WTC11 (cell line): ENCODE results near the gene CNGA3. TPM values are rescaled to one million over a fixed set of nuclear protein-coding genes. Genes with fewer than 3 reads are reported as not detected.
"Not testable (repeated sequence)": the region's sequence is repeated elsewhere in the genome, so short reads cannot be mapped to it uniquely, and the experiment has no call there.

Experiments used
- ATAC-seq: fragments of 200-7000 bp; cut with Tn5 transposase; 2 replicates; pipeline ENCODE4 v1.10.0; 2021; ENCODE audit warnings: mild to moderate bottlenecking, moderate library complexity
- CTCF ChIA-PET: fragments of 300-600 bp; sonication (Branson Sonifier 250); formaldehyde crosslinking; loops from one replicate; lab custom pipeline; 2021; ENCODE audit warnings: antibody characterized with exemption; lab: Charles Lee
- POLR2A ChIA-PET: fragments of 350-600 bp; sonication (Branson Sonifier 250); formaldehyde crosslinking; loops from one replicate; lab custom pipeline; 2021; ENCODE audit warnings: antibody characterized with exemption; lab: Charles Lee
- DNase-seq: peaks from one replicate; pipeline ENCODE4 v3.0.0; 2021; ENCODE audit warnings: low spot score
- H3K27ac Mint-ChIP-seq: 2 replicates; pipeline ENCODE4 v1.8.0; 2021; ENCODE audit warnings: mixed read lengths
- H3K27me3 Mint-ChIP-seq: 2 replicates; pipeline ENCODE4 v1.8.0; 2021; ENCODE audit warnings: low read depth, mild to moderate bottlenecking, moderate library complexity, mixed read lengths
- H3K36me3 Mint-ChIP-seq: 2 replicates; pipeline ENCODE4 v1.8.0; 2021; ENCODE audit warnings: mixed read lengths
- H3K4me1 Mint-ChIP-seq: 2 replicates; pipeline ENCODE4 v1.8.0; 2022; ENCODE audit warnings: mixed read lengths
- H3K4me3 Mint-ChIP-seq: 2 replicates; pipeline ENCODE4 v1.8.0; 2021; ENCODE audit warnings: mild to moderate bottlenecking, moderate library complexity, mixed read lengths
- H3K9me3 Mint-ChIP-seq: 2 replicates; pipeline ENCODE4 v1.8.0; 2021; ENCODE audit warnings: mixed read lengths
- CBFB ChIP-seq: sonication (generic); formaldehyde crosslinking; IDR thresholded peaks from 2 replicates; pipeline ENCODE4 v1.8.1; 2022; ENCODE audit warnings: mild to moderate bottlenecking, low read depth, missing genetic modification reagents
- EMX1 ChIP-seq: fragments of 250-450 bp; sonication (Bioruptor Pico); IDR thresholded peaks from 2 replicates; pipeline ENCODE4 v1.8.0; 2021; ENCODE audit warnings: mild to moderate bottlenecking
- ERG ChIP-seq: fragments of 250-450 bp; sonication (Bioruptor Pico); IDR thresholded peaks from 2 replicates; pipeline ENCODE4 v1.8.0; 2021; ENCODE audit warnings: mild to moderate bottlenecking
- ETV6 ChIP-seq: sonication (generic); formaldehyde crosslinking; IDR thresholded peaks from 2 replicates; pipeline ENCODE4 v1.8.1; 2022; ENCODE audit warnings: mild to moderate bottlenecking, missing genetic modification reagents
- FOXP1 ChIP-seq: sonication (generic); formaldehyde crosslinking; IDR thresholded peaks from 2 replicates; pipeline ENCODE4 v1.8.0; 2022; ENCODE audit warnings: missing genetic modification reagents, mild to moderate bottlenecking, moderate library complexity, borderline replicate concordance
- GABPB1 ChIP-seq: sonication (generic); formaldehyde crosslinking; IDR thresholded peaks from 2 replicates; pipeline ENCODE4 v1.8.1; 2023; ENCODE audit warnings: mild to moderate bottlenecking, missing genetic modification reagents
- IRF2 ChIP-seq: sonication (generic); formaldehyde crosslinking; IDR thresholded peaks from 2 replicates; pipeline ENCODE4 v1.8.0; 2022; ENCODE audit warnings: low read depth, missing genetic modification reagents, borderline replicate concordance
- ZNF423 ChIP-seq: fragments of 250-450 bp; sonication (Bioruptor Pico); IDR thresholded peaks from 2 replicates; pipeline ENCODE4 v2.1.2; 2022; ENCODE audit warnings: mild to moderate bottlenecking, moderate library complexity
- ZNF512 ChIP-seq: sonication (generic); formaldehyde crosslinking; IDR thresholded peaks from 2 replicates; pipeline ENCODE4 v1.8.1; 2022; ENCODE audit warnings: missing genetic modification reagents, borderline replicate concordance
- total RNA-seq: library from RNA; stranded (reverse); gene quantifications from 3 replicates; pipeline ENCODE4 v1.2.3, GENCODE V29; 2021
- TF ChIP-seq, protein P1 (sequence below): sonication (generic); formaldehyde crosslinking; IDR thresholded peaks from 2 replicates; pipeline ENCODE4 v1.8.0; 2022; ENCODE audit warnings: mild to moderate bottlenecking, missing genetic modification reagents
- TF ChIP-seq, protein P2 (sequence below): fragments of 250-450 bp; sonication (Bioruptor Pico); IDR thresholded peaks from 2 replicates; pipeline ENCODE4 v1.9.0; 2021; ENCODE audit warnings: mild to moderate bottlenecking, borderline replicate concordance
- TF ChIP-seq, protein P3 (sequence below): sonication (generic); formaldehyde crosslinking; IDR thresholded peaks from 2 replicates; pipeline ENCODE4 v1.8.0; 2023; ENCODE audit warnings: missing genetic modification reagents
- TF ChIP-seq, protein P4 (sequence below): sonication (generic); formaldehyde crosslinking; conservative IDR thresholded peaks from 2 replicates; pipeline ENCODE4 v1.8.1; 2022; ENCODE audit warnings: mild to moderate bottlenecking, missing genetic modification reagents

CNGA3 gene
- total RNA-seq, 1 experiment from 2014 or later: not detected

GRCh38 chr2:98315957-98316356, 30.3 kb upstream of the CNGA3 start:
- H3K36me3 Mint-ChIP-seq: peaks cover 27% of the 10 kb centered on the region
- CTCF ChIA-PET: no interaction called here
- no peak for ATAC-seq

DNA sequence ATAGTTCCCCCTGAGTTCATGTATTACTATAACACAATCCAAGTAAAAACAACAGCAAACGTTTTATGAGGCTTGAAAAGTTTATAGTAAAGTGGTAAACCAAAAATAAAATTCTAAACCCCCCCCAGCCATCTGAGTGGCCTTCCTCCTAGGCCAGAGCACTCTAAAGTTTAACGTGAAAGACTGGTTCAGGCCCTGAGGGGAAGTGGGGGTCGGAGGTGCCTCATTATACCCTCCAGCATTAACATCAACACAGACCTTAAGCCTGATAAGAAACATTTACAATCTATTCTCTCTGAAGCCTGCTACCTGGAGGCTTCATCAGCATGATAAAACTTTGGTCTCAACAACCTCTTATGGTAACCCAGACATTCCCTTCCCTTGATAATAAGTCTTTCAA, 29.0 kb upstream of the CNGA3 start:
- TF ChIP-seq GABPB1 (CRISPR knock-in tag) (no peak), CBFB (CRISPR knock-in tag) (no peak), ZNF512 (CRISPR knock-in tag) (no peak), ERG (CRISPR knock-in tag) (no peak), ZNF423 (CRISPR knock-in tag) (no peak)
- TF ChIP-seq, all 79 proteins: peak for 0
- ATAC-seq (peak; percentile 39), DNase-seq (no peak)
- peaks cover 47% of the 10 kb centered on the region for H3K9me3 Mint-ChIP-seq
- no peak overlapping the region for H3K27ac Mint-ChIP-seq
- peaks cover 39% of the 10 kb centered on the region for H3K36me3 Mint-ChIP-seq
- CTCF ChIA-PET: interaction anchor here (0.8 kb wide), 1 partner anchor 68 kb away, joined by 3 read pairs; no protein-coding TSS in a partner anchor
- H3K4me3 Mint-ChIP-seq: no peak overlapping the region
- peaks cover 6% of the 10 kb centered on the region; the same call in 1 of the 2 replicates for H3K27me3 Mint-ChIP-seq
- POLR2A ChIA-PET: no interaction called here
- peaks cover 31% of the 10 kb centered on the region for H3K4me1 Mint-ChIP-seq

More at GRCh38 chr2:98315957-98316356, 30.3 kb upstream of the CNGA3 start:
- H3K4me1 Mint-ChIP-seq: peaks cover 31% of the 10 kb centered on the region
- no peaks in the 10 kb centered on the region for H3K27me3 Mint-ChIP-seq
- no peak overlapping the region for H3K27ac Mint-ChIP-seq
- peaks cover 35% of the 10 kb centered on the region for H3K9me3 Mint-ChIP-seq
- H3K4me3 Mint-ChIP-seq: no peak overlapping the region
- DNase-seq: no peak
- POLR2A ChIA-PET: no interaction called here
- TF ChIP-seq EMX1 (CRISPR knock-in tag) (no peak), FOXP1 (CRISPR knock-in tag) (no peak), ERG (CRISPR knock-in tag) (no peak), ETV6 (CRISPR knock-in tag) (no peak), IRF2 (CRISPR knock-in tag) (no peak)
- TF ChIP-seq, protein P1, sequence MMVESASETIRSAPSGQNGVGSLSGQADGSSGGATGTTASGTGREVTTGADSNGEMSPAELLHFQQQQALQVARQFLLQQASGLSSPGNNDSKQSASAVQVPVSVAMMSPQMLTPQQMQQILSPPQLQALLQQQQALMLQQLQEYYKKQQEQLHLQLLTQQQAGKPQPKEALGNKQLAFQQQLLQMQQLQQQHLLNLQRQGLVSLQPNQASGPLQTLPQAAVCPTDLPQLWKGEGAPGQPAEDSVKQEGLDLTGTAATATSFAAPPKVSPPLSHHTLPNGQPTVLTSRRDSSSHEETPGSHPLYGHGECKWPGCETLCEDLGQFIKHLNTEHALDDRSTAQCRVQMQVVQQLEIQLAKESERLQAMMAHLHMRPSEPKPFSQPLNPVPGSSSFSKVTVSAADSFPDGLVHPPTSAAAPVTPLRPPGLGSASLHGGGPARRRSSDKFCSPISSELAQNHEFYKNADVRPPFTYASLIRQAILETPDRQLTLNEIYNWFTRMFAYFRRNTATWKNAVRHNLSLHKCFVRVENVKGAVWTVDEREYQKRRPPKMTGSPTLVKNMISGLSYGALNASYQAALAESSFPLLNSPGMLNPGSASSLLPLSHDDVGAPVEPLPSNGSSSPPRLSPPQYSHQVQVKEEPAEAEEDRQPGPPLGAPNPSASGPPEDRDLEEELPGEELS (CRISPR knock-in tag): no peak
- TF ChIP-seq, protein P2, sequence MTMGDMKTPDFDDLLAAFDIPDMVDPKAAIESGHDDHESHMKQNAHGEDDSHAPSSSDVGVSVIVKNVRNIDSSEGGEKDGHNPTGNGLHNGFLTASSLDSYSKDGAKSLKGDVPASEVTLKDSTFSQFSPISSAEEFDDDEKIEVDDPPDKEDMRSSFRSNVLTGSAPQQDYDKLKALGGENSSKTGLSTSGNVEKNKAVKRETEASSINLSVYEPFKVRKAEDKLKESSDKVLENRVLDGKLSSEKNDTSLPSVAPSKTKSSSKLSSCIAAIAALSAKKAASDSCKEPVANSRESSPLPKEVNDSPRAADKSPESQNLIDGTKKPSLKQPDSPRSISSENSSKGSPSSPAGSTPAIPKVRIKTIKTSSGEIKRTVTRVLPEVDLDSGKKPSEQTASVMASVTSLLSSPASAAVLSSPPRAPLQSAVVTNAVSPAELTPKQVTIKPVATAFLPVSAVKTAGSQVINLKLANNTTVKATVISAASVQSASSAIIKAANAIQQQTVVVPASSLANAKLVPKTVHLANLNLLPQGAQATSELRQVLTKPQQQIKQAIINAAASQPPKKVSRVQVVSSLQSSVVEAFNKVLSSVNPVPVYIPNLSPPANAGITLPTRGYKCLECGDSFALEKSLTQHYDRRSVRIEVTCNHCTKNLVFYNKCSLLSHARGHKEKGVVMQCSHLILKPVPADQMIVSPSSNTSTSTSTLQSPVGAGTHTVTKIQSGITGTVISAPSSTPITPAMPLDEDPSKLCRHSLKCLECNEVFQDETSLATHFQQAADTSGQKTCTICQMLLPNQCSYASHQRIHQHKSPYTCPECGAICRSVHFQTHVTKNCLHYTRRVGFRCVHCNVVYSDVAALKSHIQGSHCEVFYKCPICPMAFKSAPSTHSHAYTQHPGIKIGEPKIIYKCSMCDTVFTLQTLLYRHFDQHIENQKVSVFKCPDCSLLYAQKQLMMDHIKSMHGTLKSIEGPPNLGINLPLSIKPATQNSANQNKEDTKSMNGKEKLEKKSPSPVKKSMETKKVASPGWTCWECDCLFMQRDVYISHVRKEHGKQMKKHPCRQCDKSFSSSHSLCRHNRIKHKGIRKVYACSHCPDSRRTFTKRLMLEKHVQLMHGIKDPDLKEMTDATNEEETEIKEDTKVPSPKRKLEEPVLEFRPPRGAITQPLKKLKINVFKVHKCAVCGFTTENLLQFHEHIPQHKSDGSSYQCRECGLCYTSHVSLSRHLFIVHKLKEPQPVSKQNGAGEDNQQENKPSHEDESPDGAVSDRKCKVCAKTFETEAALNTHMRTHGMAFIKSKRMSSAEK (CRISPR knock-in tag): no peak
- TF ChIP-seq, protein P3, sequence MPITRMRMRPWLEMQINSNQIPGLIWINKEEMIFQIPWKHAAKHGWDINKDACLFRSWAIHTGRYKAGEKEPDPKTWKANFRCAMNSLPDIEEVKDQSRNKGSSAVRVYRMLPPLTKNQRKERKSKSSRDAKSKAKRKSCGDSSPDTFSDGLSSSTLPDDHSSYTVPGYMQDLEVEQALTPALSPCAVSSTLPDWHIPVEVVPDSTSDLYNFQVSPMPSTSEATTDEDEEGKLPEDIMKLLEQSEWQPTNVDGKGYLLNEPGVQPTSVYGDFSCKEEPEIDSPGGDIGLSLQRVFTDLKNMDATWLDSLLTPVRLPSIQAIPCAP (CRISPR knock-in tag): no peak
- TF ChIP-seq, protein P4, sequence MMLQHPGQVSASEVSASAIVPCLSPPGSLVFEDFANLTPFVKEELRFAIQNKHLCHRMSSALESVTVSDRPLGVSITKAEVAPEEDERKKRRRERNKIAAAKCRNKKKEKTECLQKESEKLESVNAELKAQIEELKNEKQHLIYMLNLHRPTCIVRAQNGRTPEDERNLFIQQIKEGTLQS: no peak

DNA sequence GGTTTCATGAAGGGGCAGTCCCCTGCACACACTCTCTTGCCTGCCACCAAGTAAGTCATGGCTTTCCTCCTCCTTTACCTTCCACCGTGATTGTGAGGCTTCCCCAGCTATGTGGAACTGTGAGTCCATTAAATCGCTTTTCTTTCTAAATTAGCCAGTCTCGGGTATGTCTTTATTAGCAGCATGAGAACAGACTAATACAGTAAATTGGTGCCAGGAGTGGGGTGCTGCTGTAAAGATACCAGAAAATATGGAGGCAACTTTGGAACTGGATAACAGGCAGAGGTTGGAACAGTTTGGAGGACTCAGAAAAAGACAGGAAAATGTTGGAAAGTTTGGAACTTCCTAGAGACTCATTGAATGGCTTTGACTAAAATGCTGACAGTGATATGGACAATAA, 26.1 kb upstream of the CNGA3 start:
- ATAC-seq, DNase-seq, POLR2A ChIA-PET, H3K27me3 Mint-ChIP-seq, CTCF ChIA-PET, H3K27ac Mint-ChIP-seq, H3K4me3 Mint-ChIP-seq: not testable (repeated sequence)
- H3K4me1 Mint-ChIP-seq: peaks cover 15% of the 10 kb centered on the region
- H3K36me3 Mint-ChIP-seq: peaks cover 57% of the 10 kb centered on the region
- H3K9me3 Mint-ChIP-seq: peaks cover 74% of the 10 kb centered on the region
